ENCODE measurements around the gene CEL. TPM values are rescaled to one million over a fixed set of nuclear protein-coding genes. Genes with fewer than 3 reads are reported as not detected.

The CEL gene
- total and polyA plus RNA-seq, 4 donors = 0.66 to 6.3 (median 0.86) TPM

DNA sequence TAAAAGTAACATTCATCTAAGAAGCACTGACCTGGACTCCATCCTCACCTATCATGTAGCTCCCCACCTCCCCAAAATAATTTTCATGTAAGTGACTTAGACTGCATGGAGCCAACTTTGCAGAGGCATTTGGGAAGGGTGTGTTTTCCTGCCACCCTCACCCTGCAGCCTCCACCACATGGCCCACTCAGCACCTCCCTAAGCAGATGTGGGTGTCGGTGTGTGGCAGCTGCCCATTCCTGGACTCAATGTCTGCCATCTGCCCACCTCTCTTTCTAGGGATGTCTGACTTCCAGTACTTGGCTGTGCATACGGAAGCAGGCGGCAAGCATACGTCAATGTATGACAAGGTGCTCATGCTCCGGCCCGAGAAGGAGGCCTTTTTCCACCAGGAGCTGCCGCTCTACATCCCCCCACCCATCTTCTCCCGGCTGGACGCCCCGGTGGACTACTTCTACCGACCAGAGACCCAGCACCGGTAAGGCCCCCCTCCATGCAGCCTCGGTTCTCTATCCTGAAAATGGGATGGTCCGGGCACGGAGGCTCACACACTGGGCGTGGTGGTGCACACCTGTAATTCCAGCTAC, 18.2 kb upstream of the CEL start:
- 94 to 97% methylated on average over 16 of the region's 16 CpGs for WGBS, 2 donors
- no peaks in the 10 kb centered on the region for H3K4me1 ChIP-seq (ENCODE audit: control insufficient read depth in 5 of 5, insufficient read depth in 5 of 5, low read length in 5 of 5)
- no peaks in the 10 kb centered on the region for H3K9me3 ChIP-seq (ENCODE audit: control insufficient read depth in 4 of 4, insufficient read depth in 3 of 4, low read length in 3 of 4)
- H3K4me3 ChIP-seq = no peak overlapping the region
- H3K27me3 ChIP-seq (ENCODE audit: control insufficient read depth in 3 of 3, insufficient read depth in 3 of 3, low read length in 2 of 3) = no peaks in the 10 kb centered on the region
- TF ChIP-seq, protein P1, sequence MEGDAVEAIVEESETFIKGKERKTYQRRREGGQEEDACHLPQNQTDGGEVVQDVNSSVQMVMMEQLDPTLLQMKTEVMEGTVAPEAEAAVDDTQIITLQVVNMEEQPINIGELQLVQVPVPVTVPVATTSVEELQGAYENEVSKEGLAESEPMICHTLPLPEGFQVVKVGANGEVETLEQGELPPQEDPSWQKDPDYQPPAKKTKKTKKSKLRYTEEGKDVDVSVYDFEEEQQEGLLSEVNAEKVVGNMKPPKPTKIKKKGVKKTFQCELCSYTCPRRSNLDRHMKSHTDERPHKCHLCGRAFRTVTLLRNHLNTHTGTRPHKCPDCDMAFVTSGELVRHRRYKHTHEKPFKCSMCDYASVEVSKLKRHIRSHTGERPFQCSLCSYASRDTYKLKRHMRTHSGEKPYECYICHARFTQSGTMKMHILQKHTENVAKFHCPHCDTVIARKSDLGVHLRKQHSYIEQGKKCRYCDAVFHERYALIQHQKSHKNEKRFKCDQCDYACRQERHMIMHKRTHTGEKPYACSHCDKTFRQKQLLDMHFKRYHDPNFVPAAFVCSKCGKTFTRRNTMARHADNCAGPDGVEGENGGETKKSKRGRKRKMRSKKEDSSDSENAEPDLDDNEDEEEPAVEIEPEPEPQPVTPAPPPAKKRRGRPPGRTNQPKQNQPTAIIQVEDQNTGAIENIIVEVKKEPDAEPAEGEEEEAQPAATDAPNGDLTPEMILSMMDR (IDR thresholded peaks at IDR 0.05; ENCODE audit: control extremely low read depth, extremely low read depth) = no peak
- peaks cover 16 to 44% (median 33%) of the 10 kb centered on the region in 4 donors for H3K36me3 ChIP-seq (ENCODE audit: control insufficient read depth in 4 of 4, insufficient read depth in 4 of 4, low read length in 4 of 4)
- no peak overlapping the region for H3K27ac ChIP-seq (ENCODE audit: low read depth in 1 of 2, low read length in 1 of 2)
- no peak for ATAC-seq (ENCODE audit: insufficient read depth, low FRiP score)
- no peak overlapping the region for H3K9ac ChIP-seq (ENCODE audit: insufficient read depth in 1 of 2, low read length in 2 of 2)
- DNase-seq = no peak

DNA sequence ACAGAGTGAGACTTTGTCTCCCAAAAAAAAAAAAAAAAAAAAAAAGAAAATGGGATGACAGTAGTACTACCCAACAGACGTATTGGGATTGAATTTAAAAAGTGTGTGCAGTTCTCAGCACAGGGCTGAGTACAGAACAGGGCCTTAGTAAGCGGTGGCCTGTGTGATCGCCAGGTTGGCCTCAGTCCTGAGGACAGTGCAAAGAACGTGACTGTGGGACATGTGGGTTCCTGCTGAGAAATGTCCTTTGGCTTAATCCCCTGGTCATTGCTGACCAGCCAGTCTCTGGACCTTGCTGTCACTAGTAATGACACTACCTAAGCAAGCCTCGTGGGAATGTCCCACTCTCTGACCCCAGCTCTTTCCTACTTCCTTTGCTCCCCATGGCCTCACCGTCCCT, 17.7 kb upstream of the CEL start:
- H3K9ac ChIP-seq (ENCODE audit: insufficient read depth in 1 of 2, low read length in 2 of 2) = no peak overlapping the region
- no peak for DNase-seq
- no peaks in the 10 kb centered on the region for H3K4me1 ChIP-seq (ENCODE audit: control insufficient read depth in 5 of 5, insufficient read depth in 5 of 5, low read length in 5 of 5)
- no peak for ATAC-seq (ENCODE audit: insufficient read depth, low FRiP score)
- H3K27ac ChIP-seq (ENCODE audit: low read depth in 1 of 2, low read length in 1 of 2) = no peak overlapping the region
- peaks cover 16 to 46% (median 36%) of the 10 kb centered on the region in 4 donors for H3K36me3 ChIP-seq (ENCODE audit: control insufficient read depth in 4 of 4, insufficient read depth in 4 of 4, low read length in 4 of 4)
- TF ChIP-seq, protein P1 (IDR thresholded peaks at IDR 0.05; ENCODE audit: control extremely low read depth, extremely low read depth) = no peak
- H3K4me3 ChIP-seq = no peak overlapping the region
- 92 to 95% methylated on average over 6 of the region's 6 CpGs for WGBS, 2 donors
- H3K27me3 ChIP-seq (ENCODE audit: control insufficient read depth in 3 of 3, insufficient read depth in 3 of 3, low read length in 2 of 3) = no peaks in the 10 kb centered on the region
- H3K9me3 ChIP-seq (ENCODE audit: control insufficient read depth in 4 of 4, insufficient read depth in 3 of 4, low read length in 3 of 4) = no peaks in the 10 kb centered on the region

DNA sequence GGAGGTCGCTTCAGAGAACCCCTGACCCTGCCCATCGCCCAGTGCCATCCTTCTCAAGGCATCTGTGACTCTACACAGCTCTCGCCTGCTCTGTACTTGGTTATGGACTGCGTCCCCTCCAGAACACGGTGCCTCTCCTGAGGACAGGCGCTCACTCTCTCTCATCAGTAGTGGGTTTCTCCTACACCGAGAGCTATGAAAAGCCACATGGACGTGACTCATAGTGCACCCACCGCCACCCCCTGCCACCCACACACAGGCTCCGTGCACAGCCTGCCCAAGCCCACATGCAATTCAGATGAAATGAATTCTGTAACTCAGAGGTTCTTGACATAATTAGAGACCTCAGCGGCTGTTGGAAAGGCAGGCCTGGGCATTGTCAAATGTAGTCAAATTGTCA, 17.1 kb upstream of the CEL start:
- DNase-seq = no peak
- no peaks in the 10 kb centered on the region for H3K9me3 ChIP-seq (ENCODE audit: control insufficient read depth in 4 of 4, insufficient read depth in 3 of 4, low read length in 3 of 4)
- ATAC-seq (ENCODE audit: insufficient read depth, low FRiP score) = no peak
- H3K4me1 ChIP-seq (ENCODE audit: control insufficient read depth in 5 of 5, insufficient read depth in 5 of 5, low read length in 5 of 5) = no peaks in the 10 kb centered on the region
- WGBS, 2 donors = 93 to 97% methylated on average over 11 of the region's 11 CpGs
- no peaks in the 10 kb centered on the region for H3K27me3 ChIP-seq (ENCODE audit: control insufficient read depth in 3 of 3, insufficient read depth in 3 of 3, low read length in 2 of 3)
- no peak overlapping the region for H3K4me3 ChIP-seq
- peaks cover 16 to 47% (median 36%) of the 10 kb centered on the region in 4 donors for H3K36me3 ChIP-seq (ENCODE audit: control insufficient read depth in 4 of 4, insufficient read depth in 4 of 4, low read length in 4 of 4)
- H3K9ac ChIP-seq (ENCODE audit: insufficient read depth in 1 of 2, low read length in 2 of 2) = no peak overlapping the region
- no peak overlapping the region for H3K27ac ChIP-seq (ENCODE audit: low read depth in 1 of 2, low read length in 1 of 2)
- TF ChIP-seq, protein P1 (IDR thresholded peaks at IDR 0.05; ENCODE audit: control extremely low read depth, extremely low read depth) = no peak

DNA sequence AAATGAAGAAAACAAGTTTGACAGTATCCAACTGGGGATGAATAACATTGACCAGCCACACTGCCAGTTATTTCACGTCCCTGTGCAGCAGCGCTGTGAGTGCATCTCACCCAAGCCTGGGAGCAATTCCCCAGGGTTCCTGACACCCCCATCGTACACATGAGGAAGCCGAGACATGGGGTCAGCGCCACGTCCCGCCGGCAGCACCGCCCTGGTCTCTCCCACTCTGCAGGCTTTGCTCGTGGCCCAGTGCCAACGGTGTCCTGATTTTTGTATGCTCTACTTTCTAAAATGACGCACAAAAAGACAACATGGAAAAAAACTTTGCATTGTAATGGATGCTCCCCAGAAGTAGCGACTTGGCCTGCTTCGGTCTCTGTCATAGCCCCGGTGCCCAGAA, 16.6 kb upstream of the CEL start:
- DNase-seq (no peak), ATAC-seq (ENCODE audit: insufficient read depth, low FRiP score) (no peak)
- Histone ChIP-seq H3K27ac (ENCODE audit: low read depth in 1 of 2, low read length in 1 of 2) (no peak overlapping the region), H3K9me3 (ENCODE audit: control insufficient read depth in 4 of 4, insufficient read depth in 3 of 4, low read length in 3 of 4) (no peaks in the 10 kb centered on the region), H3K9ac (ENCODE audit: insufficient read depth in 1 of 2, low read length in 2 of 2) (no peak overlapping the region), H3K27me3 (ENCODE audit: control insufficient read depth in 3 of 3, insufficient read depth in 3 of 3, low read length in 2 of 3) (no peaks in the 10 kb centered on the region), H3K4me3 (no peak overlapping the region), H3K4me1 (ENCODE audit: control insufficient read depth in 5 of 5, insufficient read depth in 5 of 5, low read length in 5 of 5) (no peaks in the 10 kb centered on the region), H3K36me3 (ENCODE audit: control insufficient read depth in 4 of 4, insufficient read depth in 4 of 4, low read length in 4 of 4) (peaks cover 16 to 48% (median 40%) of the 10 kb centered on the region in 4 donors)
- WGBS, 2 donors = 96% methylated on average over 15 of the region's 15 CpGs
- TF ChIP-seq, protein P1 (IDR thresholded peaks at IDR 0.05; ENCODE audit: control extremely low read depth, extremely low read depth) = no peak

Data from lung (tissue), 12 donors.